Measurements from ENCODE around the gene LRTM2.

- TF ChIP-seq CTCF (IDR thresholded peaks at IDR 0.05; ENCODE audit: low read depth, low read length, missing input control) = no peak
- no peak for TF ChIP-seq REST (IDR thresholded peaks at IDR 0.05)
- TF ChIP-seq GABPA (IDR thresholded peaks at IDR 0.05 in 1 of 2, conservative IDR thresholded peaks at IDR 0.05 in 1 of 2) = no peak
- TF ChIP-seq YY1 (IDR thresholded peaks at IDR 0.05) = no peak
- no peak for TF ChIP-seq MAX (IDR thresholded peaks at IDR 0.05)
- TF ChIP-seq ATF3 (IDR thresholded peaks at IDR 0.05) = no peak
- TF ChIP-seq JUND (IDR thresholded peaks at IDR 0.05) = no peak
- TF ChIP-seq SP1 (IDR thresholded peaks at IDR 0.05) = no peak
- TF ChIP-seq RAD21 (IDR thresholded peaks at IDR 0.05) = no peak
- TF ChIP-seq FOXA1 (IDR thresholded peaks at IDR 0.05) = no peak
- no peak for TF ChIP-seq TAF1 (conservative IDR thresholded peaks at IDR 0.05)
Observed at GRCh38 chr12:1862973-1863372, 42.6 kb downstream of the LRTM2 start.

Data from liver (tissue), 3 donors.